IMR-90 (cell line): Measurements from ENCODE around the gene FKTN. TPM values are rescaled to one million over a fixed set of nuclear protein-coding genes. Genes with fewer than 3 reads are reported as not detected.

Experiments
- ATAC-seq: fragments of 200-7000 bp; cut with Tn5 transposase; 2 replicates; pipeline ENCODE4 v1.9.1; 2020; ENCODE audit warnings: low read depth, mild to moderate bottlenecking, moderate library complexity
- BruUV-seq: library from RNA; stranded (reverse); fragments of 400-500 nt; replicated peaks from 2 replicates; lab custom pipeline; 2021; lab: Mats Ljungman, UMichigan
- CTCF ChIA-PET: fragments of 300-600 bp; formaldehyde crosslinking; extraction: SDS; loops from one replicate; lab custom pipeline; 2021; ENCODE audit warnings: antibody characterized with exemption; lab: Yijun Ruan, JAX
- POLR2A ChIA-PET: fragments of 300-600 bp; sonication (Branson Sonifier 250); formaldehyde crosslinking; loops from one replicate; lab custom pipeline; 2022; ENCODE audit warnings: antibody characterized with exemption; ENCODE audit not compliant: unreplicated experiment; lab: Charles Lee
- DNase-seq: peaks from one replicate; pipeline ENCODE4 v3.0.0; 2013
- H2AFZ ChIP-seq: replicated peaks from 2 replicates; pipeline ENCODE3; 2013; ENCODE audit warnings: low read length, mild to moderate bottlenecking; ENCODE audit not compliant: poor library complexity
- H2AK5ac ChIP-seq: 2 replicates; pipeline ENCODE4 v1.6.1; 2013; ENCODE audit warnings: low read depth, low read length, inconsistent platforms
- H2AK9ac ChIP-seq: replicated peaks from 2 replicates; pipeline ENCODE3; 2013; ENCODE audit warnings: mild to moderate bottlenecking, low read depth, low read length, moderate library complexity; ENCODE audit not compliant: poor library complexity
- H2BK120ac ChIP-seq: 2 replicates; pipeline ENCODE4 v1.6.1; 2013; ENCODE audit warnings: low read depth, low read length, inconsistent platforms
- H2BK15ac ChIP-seq: 3 replicates; pipeline ENCODE4 v1.6.1; 2013; ENCODE audit warnings: low read depth, low read length, inconsistent platforms
- H2BK20ac ChIP-seq: 2 replicates; pipeline ENCODE4 v1.6.1; 2013; ENCODE audit warnings: low read depth, mild to moderate bottlenecking, inconsistent platforms, low read length, moderate library complexity
- H2BK5ac ChIP-seq: 2 replicates; pipeline ENCODE4 v1.6.1; 2013; ENCODE audit warnings: mild to moderate bottlenecking, low read depth, low read length, inconsistent platforms; ENCODE audit not compliant: poor library complexity, severe bottlenecking
- H3K14ac ChIP-seq: replicated peaks from 2 replicates; pipeline ENCODE4 v1.6.1; 2013; ENCODE audit warnings: low read depth, low read length, inconsistent platforms
- H3K18ac ChIP-seq: 2 replicates; pipeline ENCODE4 v1.6.1; 2013; ENCODE audit warnings: low read depth, low read length, control low read depth
- H3K23ac ChIP-seq: 2 replicates; pipeline ENCODE4 v1.6.1; 2013; ENCODE audit warnings: low read depth, low read length, inconsistent platforms
- H3K27ac ChIP-seq: 2 replicates; pipeline ENCODE4 v1.5.1; 2013; ENCODE audit warnings: mild to moderate bottlenecking, control low read depth, low read length; ENCODE audit not compliant: insufficient read depth
- H3K27me3 ChIP-seq: 2 replicates; pipeline ENCODE4 v1.6.1; 2013; ENCODE audit warnings: low read length; ENCODE audit not compliant: control insufficient read depth, insufficient read depth
- H3K36me3 ChIP-seq: 2 replicates; pipeline ENCODE4 v1.6.1; 2013; ENCODE audit warnings: low read length, mixed read lengths; ENCODE audit not compliant: control insufficient read depth, insufficient read depth
- H3K4ac ChIP-seq: 2 replicates; pipeline ENCODE4 v1.6.1; 2013; ENCODE audit warnings: low read depth, low read length, inconsistent platforms
- H3K4me1 ChIP-seq: 2 replicates; pipeline ENCODE4 v1.6.1; 2013; ENCODE audit warnings: low read length, mixed read lengths; ENCODE audit not compliant: control insufficient read depth, insufficient read depth
- H3K4me2 ChIP-seq: 2 replicates; pipeline ENCODE4 v1.6.1; 2013; ENCODE audit warnings: low read depth, mild to moderate bottlenecking, control low read depth, low read length, moderate library complexity
- H3K4me3 ChIP-seq: 2 replicates; pipeline ENCODE4 v1.5.1; 2013; ENCODE audit warnings: low read depth, mild to moderate bottlenecking, control low read depth, low read length, moderate library complexity; ENCODE audit not compliant: insufficient read depth
- H3K56ac ChIP-seq: 2 replicates; pipeline ENCODE4 v1.6.1; 2013; ENCODE audit warnings: low read length, inconsistent platforms; ENCODE audit not compliant: insufficient read depth; ENCODE audit errors: extremely low read depth
- H3K79me1 ChIP-seq, 2 experiments: 2 replicates each; pipeline ENCODE4 v1.6.1; 2013; ENCODE audit warnings: low read length in 2 of 2, inconsistent platforms in 1 of 2, low read depth in 1 of 2
- H3K9ac ChIP-seq: 2 replicates; pipeline ENCODE4 v1.6.1; 2013; ENCODE audit warnings: low read depth, low read length, control low read depth
- H3K9me1 ChIP-seq: 2 replicates; pipeline ENCODE4 v1.6.1; 2013; ENCODE audit warnings: low read length, inconsistent platforms; ENCODE audit not compliant: insufficient read depth
- H3K9me3 ChIP-seq: 2 replicates; pipeline ENCODE4 v1.6.1; 2013; ENCODE audit warnings: low read length; ENCODE audit not compliant: control insufficient read depth, insufficient read depth
- H4K20me1 ChIP-seq: 2 replicates; pipeline ENCODE4 v1.6.1; 2013; ENCODE audit warnings: low read length, inconsistent platforms; ENCODE audit not compliant: insufficient read depth
- H4K5ac ChIP-seq: 2 replicates; pipeline ENCODE4 v1.6.1; 2013; ENCODE audit warnings: mild to moderate bottlenecking, low read depth, low read length, control low read depth
- H4K8ac ChIP-seq, 2 experiments: 2 replicates each; pipeline ENCODE4 v1.6.1; 2013; ENCODE audit warnings: low read depth in 2 of 2, low read length in 2 of 2, control low read depth in 1 of 2, inconsistent platforms in 1 of 2
- H4K91ac ChIP-seq: 2 replicates; pipeline ENCODE4 v1.6.1; 2013; ENCODE audit warnings: low read depth, low read length, inconsistent platforms; ENCODE audit not compliant: insufficient read depth
- CHD1 ChIP-seq: IDR thresholded peaks from 2 replicates; pipeline ENCODE4 v1.6.1; 2012; ENCODE audit warnings: low read depth, low read length, improper control_type of control experiment
- MAZ ChIP-seq: IDR thresholded peaks from 2 replicates; pipeline ENCODE4 v1.6.1; 2012; ENCODE audit warnings: low read depth, mild to moderate bottlenecking, low read length, improper control_type of control experiment, moderate library complexity, borderline replicate concordance
- POLR2A ChIP-seq: IDR thresholded peaks from 2 replicates; pipeline ENCODE4 v1.6.1; 2012; ENCODE audit warnings: mild to moderate bottlenecking, low read depth, low read length
- RAD21 ChIP-seq: IDR thresholded peaks from 2 replicates; pipeline ENCODE4 v1.6.1; 2012; ENCODE audit warnings: low read length, improper control_type of control experiment
- RFX5 ChIP-seq: IDR thresholded peaks from 2 replicates; pipeline ENCODE4 v1.8.0; 2012; ENCODE audit warnings: low read depth, mild to moderate bottlenecking, low read length, moderate library complexity
- WGBS, 2 experiments: methylation state at CpG; one replicate each; pipeline versions ENCODE4 v1.1.5 to v1.1.7; 2013; ENCODE audit warnings: missing lambda C conversion rate in 2 of 2; ENCODE audit not compliant: insufficient read length in 1 of 2; ENCODE audit errors: extremely low coverage in 2 of 2; 5-methylcytosine and 5-hydroxymethylcytosine counted together
- dilution Hi-C: fragments of 300-500 bp; cut with HindIII; formaldehyde crosslinking; loops from one replicate; pipeline ENCODE4 v1.14.3; 2018; ENCODE audit warnings: low sequenced_read_pairs; ENCODE audit not compliant: unreplicated experiment
- in situ Hi-C: fragments of 300-500 bp; cut with MboI; formaldehyde crosslinking; loops from 3 replicates; pipeline ENCODE4 v1.14.3; 2019; ENCODE audit warnings: low sequenced_read_pairs, inconsistent platforms, mixed read lengths
- intact Hi-C: fragments of 100-400 bp; cut with micrococcal nuclease; formaldehyde crosslinking; loops from 2 replicates; pipeline ENCODE4 v1.10.0; 2022
- polyA plus RNA-seq, 3 experiments: library from polyadenylated mRNA; depleted of rRNA; stranded (reverse); fragments of >200 nt; gene quantifications; 2 replicates each; pipeline ENCODE4 v1.2.3, GENCODE V29; 2012; ENCODE audit warnings: low replicate concordance in 1 of 3
- total RNA-seq: library from RNA; depleted of rRNA; stranded (reverse); fragments of >200 nt; gene quantifications from 2 replicates; pipeline ENCODE4 v1.2.3, GENCODE V29; 2012

Gene FKTN
- total and polyA plus RNA-seq, 2 of the 4 experiments (the other 2 are of a cell fraction), result 8.6 to 20.3 TPM

DNA sequence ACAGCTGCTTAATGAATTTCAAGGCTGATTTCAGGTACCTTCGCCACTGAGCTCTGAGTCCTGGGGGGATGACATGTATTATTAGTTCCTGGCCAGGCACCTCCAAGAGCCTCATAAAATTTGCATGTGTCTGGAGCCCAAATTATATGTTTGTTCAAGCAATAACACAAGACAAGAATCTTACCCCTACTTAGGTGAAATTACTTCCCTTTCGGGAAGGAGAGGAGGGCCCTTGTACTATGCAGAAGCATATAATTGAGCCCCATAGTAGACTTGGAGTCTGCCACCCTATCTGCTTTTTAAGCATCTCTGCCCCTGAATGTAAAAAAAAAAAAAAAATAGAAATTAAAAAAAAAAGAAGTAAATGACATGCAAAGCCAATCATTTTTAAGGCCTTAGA lies 123.4 kb downstream of the FKTN start:
- Histone ChIP-seq H3K9ac (no peak overlapping the region), H3K4me3 (no peak overlapping the region), H2BK120ac (no peak overlapping the region), H3K14ac (no peak overlapping the region), H3K9me1 (no peaks in the 10 kb centered on the region), H2BK15ac (no peak overlapping the region), H2AFZ (no peak overlapping the region), H3K23ac (no peak overlapping the region), H2AK5ac (no peak overlapping the region), H2BK20ac (no peak overlapping the region), H4K8ac (no peak overlapping the region), H3K9me3 (no peaks in the 10 kb centered on the region), H4K5ac (no peak overlapping the region), H2BK5ac (no peak overlapping the region), H3K79me1 (no peaks in the 10 kb centered on the region), H4K91ac (no peak overlapping the region), H3K4me2 (no peak overlapping the region), H3K18ac (no peak overlapping the region), H3K56ac (no peak overlapping the region), H3K27me3 (peaks cover 7% of the 10 kb centered on the region), H2AK9ac (no peak overlapping the region), H3K4ac (no peak overlapping the region), H4K20me1 (no peaks in the 10 kb centered on the region), H3K27ac (no peak overlapping the region), H3K36me3 (no peaks in the 10 kb centered on the region), H3K4me1 (no peaks in the 10 kb centered on the region)
- TF ChIP-seq POLR2A (no peak), MAZ (no peak), RFX5 (no peak), CHD1 (no peak), RAD21 (no peak)
- in situ Hi-C loops, result no loop called here
- no peak for DNase-seq
- BruUV-seq, result no TSS peak
- ChIA-PET CTCF (interaction anchor here (1.3 kb wide), 1 partner anchor 9 kb away, joined by 5 read pairs; no protein-coding TSS in a partner anchor), POLR2A (no interaction called here)
- dilution Hi-C loops, result no loop called here
- intact Hi-C loops, result no loop called here
- no peak for ATAC-seq
- WGBS, 2 experiments, result no CpG with 5 or more reads among the region's 2 CpGs
